Activated effector memory CD4-positive, alpha-beta T cell treated with anti-CD3 and anti-CD28 coated beads, Interleukin-2, amount 50 U/mL, for 16 hours (primary cell): ENCODE data around the gene BCAT1.
"Not testable (repeated sequence)": the region's sequence is repeated elsewhere in the genome, so short reads cannot be mapped to it uniquely, and the experiment has no call there.

Source experiments
- DNase-seq: peaks from one replicate; pipeline ENCODE4 v3.0.0-alpha.2; 2020

BCAT1 gene

GRCh38 chr12:24921251-24922038 lies 27.5 kb downstream of the BCAT1 start:
- no peak for DNase-seq

DNA sequence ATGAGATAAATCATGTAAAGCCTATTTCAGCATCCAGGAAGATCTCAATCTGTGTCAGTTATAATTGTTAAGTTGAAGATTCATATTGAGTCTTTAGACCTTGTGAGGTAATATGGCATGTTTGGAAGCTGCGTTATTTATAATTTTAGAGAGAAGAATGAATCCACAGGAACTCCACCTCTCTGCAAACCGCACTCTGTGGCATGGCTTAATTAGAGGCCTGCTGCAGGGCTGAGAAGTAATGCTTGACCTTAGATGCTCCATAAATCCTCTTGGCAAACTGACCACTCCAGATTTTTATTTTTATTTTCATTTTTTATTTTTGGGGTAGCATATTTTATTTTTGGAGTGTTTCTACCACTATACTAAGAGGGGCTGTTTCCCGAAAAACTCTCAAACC lies 28.8 kb downstream of the BCAT1 start:
- DNase-seq, result no peak

GRCh38 chr12:24919346-24920001 lies 29.4 kb downstream of the BCAT1 start:
- no peak for DNase-seq

- no peak for DNase-seq
Measured at GRCh38 chr12:24918596-24918995, 30.3 kb downstream of the BCAT1 start.

DNA sequence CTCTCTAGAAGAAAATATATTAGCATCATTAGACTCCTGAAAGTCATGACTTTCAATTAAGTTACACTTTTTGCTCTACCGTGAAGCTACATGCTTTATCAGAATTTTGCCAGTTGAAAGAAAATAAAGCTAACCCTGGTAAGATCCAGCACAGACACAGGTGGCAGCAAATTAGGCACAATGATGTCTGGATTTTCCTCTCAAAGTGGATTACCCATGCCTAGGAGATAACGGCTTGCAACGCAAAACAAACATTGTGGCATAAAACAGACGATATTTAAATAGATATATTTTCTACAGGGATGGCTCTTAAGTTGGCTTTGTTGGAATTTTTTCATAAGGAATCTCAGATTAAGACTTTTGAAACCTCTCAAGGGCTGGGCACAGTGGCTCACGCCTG lies 33.4 kb downstream of the BCAT1 start:
- DNase-seq, result no peak

DNA sequence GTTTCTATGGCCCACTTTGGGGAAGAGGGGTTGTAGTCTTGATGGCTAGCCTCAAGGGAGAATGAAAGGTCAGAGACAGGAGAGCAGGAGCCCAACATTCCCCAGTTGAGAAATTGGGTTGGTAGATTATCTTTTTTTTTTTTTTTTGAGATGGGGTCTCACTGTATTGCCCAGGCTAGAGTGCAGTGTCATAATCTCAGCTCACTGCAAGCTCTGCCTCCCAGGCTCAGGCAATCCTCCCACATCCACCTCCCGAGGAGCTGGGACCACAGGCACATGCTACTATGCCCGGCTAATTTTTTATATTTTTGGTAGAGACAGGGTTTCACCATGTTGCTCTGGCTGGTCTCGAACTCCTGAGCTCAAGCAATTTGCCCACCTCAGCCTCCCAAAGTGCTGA lies 34.9 kb downstream of the BCAT1 start:
- DNase-seq, result no peak

DNA sequence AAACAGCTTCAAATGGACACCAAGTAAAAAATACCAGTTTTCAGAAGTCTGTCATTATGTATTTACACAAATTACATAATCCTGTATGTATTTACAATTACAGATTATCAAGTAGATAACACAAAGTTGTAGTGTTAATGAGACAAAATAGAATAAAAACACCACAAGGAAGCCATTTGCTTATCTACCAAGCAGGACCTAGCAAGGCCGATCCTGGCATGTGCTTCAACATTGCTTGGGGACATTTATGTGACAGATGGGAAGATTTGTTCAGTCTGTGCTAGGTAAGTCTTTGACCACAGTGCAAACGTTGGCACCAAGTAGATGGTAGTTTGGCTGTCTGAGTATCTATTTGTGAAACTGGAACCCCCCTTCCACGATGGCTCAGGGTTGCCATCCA lies 35.8 kb downstream of the BCAT1 start:
- no peak for DNase-seq

DNA sequence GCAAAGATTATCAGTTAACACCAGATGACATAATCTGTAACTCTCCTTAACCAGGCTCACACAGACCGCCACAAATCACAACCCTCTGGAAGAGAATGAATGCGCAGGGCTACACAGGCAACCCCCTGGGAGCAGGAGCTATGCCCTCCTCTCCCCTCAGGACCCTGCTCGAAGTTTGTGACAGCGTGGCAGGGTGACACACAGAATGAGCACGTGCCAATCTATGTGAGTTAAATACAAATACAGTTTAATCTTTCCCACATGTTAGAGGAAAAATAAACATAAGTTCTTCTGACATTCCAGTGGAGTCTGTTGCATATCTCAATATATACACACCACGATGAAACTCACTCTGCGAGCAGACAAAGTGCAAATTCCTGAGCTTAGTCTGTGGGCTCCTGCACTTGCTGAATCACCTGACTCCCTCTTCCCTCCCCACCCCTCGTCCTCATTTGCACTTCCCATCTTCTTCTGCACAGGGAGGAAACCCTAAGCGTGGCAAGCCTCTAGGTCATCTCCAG lies 37.6 kb downstream of the BCAT1 start:
- DNase-seq, result no peak

GRCh38 chr12:24910192-24910591 lies 38.7 kb downstream of the BCAT1 start:
- DNase-seq, result not testable (repeated sequence)

- DNase-seq, result no peak
Measured at GRCh38 chr12:24909667-24910066, 39.2 kb downstream of the BCAT1 start.

DNA sequence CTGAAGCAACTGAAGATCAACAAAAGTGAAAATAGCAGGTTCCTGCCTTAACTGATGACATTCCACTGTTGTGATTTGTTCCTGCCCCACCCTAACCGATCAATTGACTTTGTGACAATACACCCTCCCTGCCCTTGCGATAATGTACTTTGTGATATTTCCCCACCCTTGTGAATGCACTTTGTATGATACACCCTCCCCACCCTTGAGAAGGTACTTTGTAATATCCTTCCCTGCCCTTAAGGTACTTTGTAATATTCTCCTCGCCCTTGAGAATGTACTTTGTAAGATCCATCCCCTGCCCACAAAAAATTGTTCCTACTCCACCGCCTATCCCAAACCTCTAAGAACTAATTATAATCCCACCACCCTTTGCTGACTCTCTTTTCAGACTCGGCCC lies 41.4 kb downstream of the BCAT1 start:
- DNase-seq, result no peak

- DNase-seq, result no peak
Measured at GRCh38 chr12:24906141-24906540, 42.8 kb downstream of the BCAT1 start.

DNA sequence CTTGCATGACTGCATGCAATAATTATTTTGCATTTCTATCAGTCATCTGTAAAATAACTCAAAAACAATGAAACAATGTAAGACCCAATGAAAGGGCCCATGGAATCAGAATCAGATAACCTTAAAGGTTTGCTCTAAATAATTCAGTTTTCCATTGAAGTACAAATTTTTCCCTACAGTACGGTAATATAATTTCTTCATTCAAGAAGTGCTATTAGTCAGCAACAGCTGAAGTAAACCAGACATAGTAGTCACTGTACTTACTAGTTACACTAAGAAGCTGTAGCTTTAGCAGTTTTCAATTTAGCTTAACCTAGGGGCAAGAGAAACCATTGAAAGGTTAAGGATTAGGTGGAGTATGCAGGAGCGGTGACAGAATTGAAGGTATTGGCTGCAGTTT lies 43.5 kb downstream of the BCAT1 start:
- no peak for DNase-seq

GRCh38 chr12:24904871-24905270 lies 44.0 kb downstream of the BCAT1 start:
- no peak for DNase-seq

GRCh38 chr12:24903329-24904088 lies 45.4 kb downstream of the BCAT1 start:
- no peak for DNase-seq

GRCh38 chr12:24902511-24903328 lies 46.2 kb downstream of the BCAT1 start:
- DNase-seq, result no peak

GRCh38 chr12:24901576-24902461 lies 47.1 kb downstream of the BCAT1 start:
- no peak for DNase-seq

GRCh38 chr12:24900196-24900595 lies 48.7 kb downstream of the BCAT1 start:
- no peak for DNase-seq

DNA sequence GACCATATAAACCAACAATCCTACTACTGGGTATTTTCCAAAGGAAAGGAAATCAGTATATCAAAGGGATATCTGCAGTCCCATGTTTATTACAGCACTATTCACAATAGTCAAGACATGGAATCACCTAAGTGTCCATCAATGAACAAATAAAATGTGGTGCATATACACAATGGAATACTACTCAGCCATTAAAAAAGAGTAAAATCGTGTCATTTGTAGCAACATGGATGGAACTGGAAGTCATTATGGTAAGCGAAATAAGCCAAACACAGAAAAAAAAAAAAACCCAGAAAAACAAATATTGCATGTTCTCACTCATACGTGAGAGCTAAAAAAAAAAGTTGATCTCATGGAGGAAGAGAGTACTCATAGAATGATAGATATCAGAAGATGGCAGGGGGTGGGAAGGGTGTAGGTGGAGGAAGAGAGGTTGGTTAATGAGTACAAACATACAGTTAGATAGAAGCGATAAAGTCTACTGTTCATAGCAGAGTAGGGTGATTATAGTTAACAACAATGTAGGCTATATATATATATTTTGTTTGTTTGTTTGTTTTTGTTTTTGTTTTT lies 49.3 kb downstream of the BCAT1 start:
- no peak for DNase-seq

DNA sequence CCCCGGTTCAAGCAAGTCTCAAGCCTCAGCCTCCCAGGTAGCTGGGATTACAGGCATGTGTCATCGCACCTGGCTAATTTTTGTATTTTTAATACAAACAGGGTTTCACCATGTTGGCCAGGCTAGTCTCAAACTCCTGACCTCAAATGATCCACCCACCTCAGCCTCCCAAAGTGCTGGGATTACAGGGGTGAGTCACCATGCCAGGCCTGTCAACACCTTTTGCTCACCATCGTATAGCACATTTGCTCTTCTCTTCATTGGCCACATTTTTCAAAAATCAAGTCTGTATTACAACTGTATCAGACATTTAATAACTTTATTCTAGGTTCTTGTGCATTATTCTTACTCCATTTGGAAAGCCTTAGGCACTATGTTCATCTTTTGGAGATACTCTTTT lies 50.3 kb downstream of the BCAT1 start:
- DNase-seq, result no peak

DNA sequence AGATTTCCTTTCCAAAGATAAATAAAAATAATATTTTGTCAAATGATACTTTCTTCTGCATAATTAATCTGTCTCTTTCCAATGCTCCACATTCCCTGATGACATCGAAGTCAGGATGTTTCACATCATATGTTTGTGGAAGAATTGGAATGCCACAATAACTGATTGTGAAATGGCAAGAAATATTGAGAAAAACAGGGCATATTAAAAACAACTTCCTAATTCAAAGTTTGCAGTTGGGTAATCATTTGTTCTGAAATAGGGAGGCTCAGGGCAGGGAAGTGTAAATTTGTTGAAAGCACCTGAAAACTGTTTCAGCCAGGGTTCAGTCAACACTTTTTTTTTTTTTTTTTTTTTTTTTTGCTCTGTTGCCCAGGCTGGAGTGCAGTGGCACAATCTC lies 50.7 kb downstream of the BCAT1 start:
- no peak for DNase-seq
